BE2C (cell line): ENCODE measurements around the gene QSOX2.
A peak's percentile ranks its signal among the peaks of the same experiment; 100 is the strongest.

Source experiments
- DNase-seq: peaks from one replicate; pipeline ENCODE4 v3.0.0-alpha.2; 2020
- H3K27me3 ChIP-seq: fragments of 250-450 bp; sonication (Bioruptor Pico); 2 replicates; pipeline ENCODE4 v1.5.1; 2020; ENCODE audit warnings: mild to moderate bottlenecking
- H3K36me3 ChIP-seq: fragments of 250-450 bp; sonication (Bioruptor Pico); 2 replicates; pipeline ENCODE4 v1.5.1; 2020; ENCODE audit warnings: mild to moderate bottlenecking
- H3K4me1 ChIP-seq: fragments of 250-450 bp; sonication (Bioruptor Pico); 2 replicates; pipeline ENCODE4 v1.5.1; 2020
- H3K4me3 ChIP-seq: 2 replicates; pipeline ENCODE4 v1.5.1; 2011; ENCODE audit warnings: low read depth, low read length
- H3K9me3 ChIP-seq: fragments of 250-450 bp; sonication (Bioruptor Pico); 2 replicates; pipeline ENCODE4 v1.5.1; 2020
- CTCF ChIP-seq: IDR thresholded peaks from 2 replicates; pipeline ENCODE4 v1.5.1; 2012; ENCODE audit warnings: mild to moderate bottlenecking, low read depth, low read length

QSOX2 gene

GRCh38 chr9:136190656-136191055 is 55.0 kb downstream of the QSOX2 start:
- Histone ChIP-seq H3K27me3 (peaks cover 50% of the 10 kb centered on the region), H3K36me3 (no peaks in the 10 kb centered on the region), H3K4me1 (no peaks in the 10 kb centered on the region), H3K9me3 (no peaks in the 10 kb centered on the region; the same call in 1 of the 2 replicates), H3K4me3 (no peak overlapping the region)
- DNase-seq, result no peak
- no peak for TF ChIP-seq CTCF

GRCh38 chr9:136190237-136190601 is 55.4 kb downstream of the QSOX2 start:
- no peak overlapping the region for H3K4me3 ChIP-seq
- no peaks in the 10 kb centered on the region; the same call in 1 of the 2 replicates for H3K9me3 ChIP-seq
- no peaks in the 10 kb centered on the region for H3K4me1 ChIP-seq
- no peaks in the 10 kb centered on the region for H3K36me3 ChIP-seq
- peaks cover 48% of the 10 kb centered on the region for H3K27me3 ChIP-seq
- TF ChIP-seq CTCF, result no peak
- DNase-seq, result no peak

- DNase-seq, result no peak
These were observed 56.0 kb downstream of the QSOX2 start for GRCh38 chr9:136189394-136190236.

GRCh38 chr9:136187683-136188586 is 57.7 kb downstream of the QSOX2 start:
- H3K4me3 ChIP-seq, result no peak overlapping the region
- no peaks in the 10 kb centered on the region for H3K36me3 ChIP-seq
- peaks cover 25% of the 10 kb centered on the region for H3K27me3 ChIP-seq
- TF ChIP-seq CTCF, result no peak
- H3K9me3 ChIP-seq, result no peaks in the 10 kb centered on the region
- no peaks in the 10 kb centered on the region for H3K4me1 ChIP-seq
- DNase-seq, result peak; percentile 5

More at GRCh38 chr9:136189394-136190236, 56.0 kb downstream of the QSOX2 start:
- Histone ChIP-seq H3K27me3 (peaks cover 42% of the 10 kb centered on the region), H3K9me3 (no peaks in the 10 kb centered on the region; the same call in 1 of the 2 replicates), H3K4me3 (no peak overlapping the region), H3K36me3 (no peaks in the 10 kb centered on the region), H3K4me1 (no peaks in the 10 kb centered on the region)
- no peak for TF ChIP-seq CTCF

GRCh38 chr9:136187197-136187596 is 58.4 kb downstream of the QSOX2 start:
- Histone ChIP-seq H3K4me1 (no peaks in the 10 kb centered on the region), H3K4me3 (no peak overlapping the region), H3K36me3 (no peaks in the 10 kb centered on the region), H3K27me3 (peaks cover 17% of the 10 kb centered on the region), H3K9me3 (no peaks in the 10 kb centered on the region)
- DNase-seq, result no peak
- no peak for TF ChIP-seq CTCF
